K562 treated with DMSO at 1 percent for 48 hours (cell line): Measurements from ENCODE around the gene MAGEF1. TPM values are rescaled to one million over a fixed set of nuclear protein-coding genes. Genes with fewer than 3 reads are reported as not detected.

ENCODE experiments used
- total RNA-seq: library from RNA; unstranded; fragments of 300-600 nt; gene quantifications from 2 replicates; pipeline ENCODE4 v1.2.3, GENCODE V29; 2022; ENCODE audit warnings: low replicate concordance; ENCODE audit errors: extremely low read depth

Gene MAGEF1, protein sequence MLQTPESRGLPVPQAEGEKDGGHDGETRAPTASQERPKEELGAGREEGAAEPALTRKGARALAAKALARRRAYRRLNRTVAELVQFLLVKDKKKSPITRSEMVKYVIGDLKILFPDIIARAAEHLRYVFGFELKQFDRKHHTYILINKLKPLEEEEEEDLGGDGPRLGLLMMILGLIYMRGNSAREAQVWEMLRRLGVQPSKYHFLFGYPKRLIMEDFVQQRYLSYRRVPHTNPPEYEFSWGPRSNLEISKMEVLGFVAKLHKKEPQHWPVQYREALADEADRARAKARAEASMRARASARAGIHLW
- not detected in 2 replicates for total RNA-seq

DNA sequence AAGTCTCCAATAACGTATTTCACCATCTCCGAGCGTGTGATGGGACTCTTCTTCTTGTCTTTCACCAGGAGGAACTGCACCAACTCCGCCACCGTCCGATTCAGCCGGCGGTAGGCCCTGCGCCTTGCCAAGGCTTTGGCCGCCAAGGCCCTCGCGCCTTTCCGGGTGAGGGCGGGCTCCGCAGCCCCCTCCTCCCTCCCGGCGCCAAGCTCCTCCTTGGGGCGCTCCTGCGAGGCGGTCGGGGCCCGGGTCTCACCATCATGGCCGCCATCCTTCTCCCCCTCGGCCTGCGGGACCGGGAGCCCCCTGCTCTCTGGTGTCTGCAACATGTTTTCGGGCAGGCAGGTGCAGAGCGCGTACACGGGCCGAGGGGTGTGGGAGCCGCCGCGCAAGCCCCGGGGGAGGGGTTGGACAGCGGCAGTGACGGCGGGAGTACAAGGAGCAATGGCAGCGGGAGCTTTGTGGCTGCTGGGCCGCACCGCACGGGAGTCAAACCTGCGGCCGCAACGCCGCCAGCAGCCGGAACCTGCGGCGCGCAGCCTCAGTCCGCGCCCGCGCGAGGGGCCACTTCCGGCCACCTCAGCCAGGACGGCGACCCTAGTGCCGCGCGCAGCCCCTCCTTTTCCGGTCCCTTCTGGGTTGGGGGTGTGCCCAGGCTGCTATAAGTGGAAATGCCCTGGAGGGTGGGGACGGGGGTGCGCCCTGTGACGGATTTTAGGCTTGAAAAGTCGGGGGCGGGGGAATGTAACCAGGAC lies at the start of gene MAGEF1:
MAGEF1 (minus strand) TSS at position 572 of the 755 bp plus-strand sequence; CDS start at position 329, 243 bp downstream.

Other genes with a start within 250 kb of the MAGEF1 start
- gene EPHB3, start 150.3 kb downstream of the MAGEF1 start, total RNA-seq, result not detected in 2 replicates
- gene VPS8, start 100.1 kb upstream of the MAGEF1 start, total RNA-seq, result not detected in 2 replicates